ENCODE measurements around the gene KLHDC9. TPM values are rescaled to one million over a fixed set of nuclear protein-coding genes. Genes with fewer than 3 reads are reported as not detected.

Gene KLHDC9
- total RNA-seq, 1 donor from 2014 or later: 3.7 TPM

- H3K4me1 Mint-ChIP-seq (ENCODE audit: unreplicated experiment): no peaks in the 10 kb centered on the region
- no peak for DNase-seq (ENCODE audit: extremely low spot score, unreplicated experiment)
- no peaks in the 10 kb centered on the region for H3K9me3 Mint-ChIP-seq (ENCODE audit: unreplicated experiment)
- peak; percentile 31 for TF ChIP-seq CTCF (IDR thresholded peaks at IDR 0.05)
- H3K36me3 Mint-ChIP-seq (ENCODE audit: unreplicated experiment): no peaks in the 10 kb centered on the region
- H3K27me3 Mint-ChIP-seq (ENCODE audit: unreplicated experiment): peaks cover 4% of the 10 kb centered on the region
- H3K4me3 Mint-ChIP-seq (ENCODE audit: unreplicated experiment): no peak overlapping the region
- no peak overlapping the region for H3K27ac Mint-ChIP-seq (ENCODE audit: unreplicated experiment)
These were observed 26.2 kb upstream of the KLHDC9 start for GRCh38 chr1:161071886-161072371.

- Mint-ChIP-seq H3K27ac (ENCODE audit: unreplicated experiment) (no peak overlapping the region), H3K4me1 (ENCODE audit: unreplicated experiment) (no peaks in the 10 kb centered on the region), H3K9me3 (ENCODE audit: unreplicated experiment) (no peaks in the 10 kb centered on the region), H3K27me3 (ENCODE audit: unreplicated experiment) (no peaks in the 10 kb centered on the region), H3K4me3 (ENCODE audit: unreplicated experiment) (no peak overlapping the region), H3K36me3 (ENCODE audit: unreplicated experiment) (no peaks in the 10 kb centered on the region)
- no peak for DNase-seq (ENCODE audit: extremely low spot score, unreplicated experiment)
- TF ChIP-seq CTCF (IDR thresholded peaks at IDR 0.05): no peak
These were observed 25.3 kb upstream of the KLHDC9 start for GRCh38 chr1:161072751-161073449.

GRCh38 chr1:161073474-161074121 lies 24.6 kb upstream of the KLHDC9 start:
- H3K4me3 Mint-ChIP-seq (ENCODE audit: unreplicated experiment): no peak overlapping the region

GRCh38 chr1:161074676-161075368 lies 23.3 kb upstream of the KLHDC9 start:
- no peaks in the 10 kb centered on the region for H3K36me3 Mint-ChIP-seq (ENCODE audit: unreplicated experiment)
- no peaks in the 10 kb centered on the region for H3K4me1 Mint-ChIP-seq (ENCODE audit: unreplicated experiment)
- no peak overlapping the region for H3K27ac Mint-ChIP-seq (ENCODE audit: unreplicated experiment)

More at GRCh38 chr1:161073474-161074121, 24.6 kb upstream of the KLHDC9 start:
- Mint-ChIP-seq H3K9me3 (ENCODE audit: unreplicated experiment) (no peaks in the 10 kb centered on the region), H3K36me3 (ENCODE audit: unreplicated experiment) (no peaks in the 10 kb centered on the region), H3K4me1 (ENCODE audit: unreplicated experiment) (no peaks in the 10 kb centered on the region), H3K27me3 (ENCODE audit: unreplicated experiment) (no peaks in the 10 kb centered on the region), H3K27ac (ENCODE audit: unreplicated experiment) (no peak overlapping the region)
- TF ChIP-seq CTCF (IDR thresholded peaks at IDR 0.05): no peak
- no peak for DNase-seq (ENCODE audit: extremely low spot score, unreplicated experiment)

More at GRCh38 chr1:161074676-161075368, 23.3 kb upstream of the KLHDC9 start:
- no peaks in the 10 kb centered on the region for H3K9me3 Mint-ChIP-seq (ENCODE audit: unreplicated experiment)
- no peaks in the 10 kb centered on the region for H3K27me3 Mint-ChIP-seq (ENCODE audit: unreplicated experiment)
- TF ChIP-seq CTCF (IDR thresholded peaks at IDR 0.05): no peak
- no peak overlapping the region for H3K4me3 Mint-ChIP-seq (ENCODE audit: unreplicated experiment)
- no peak for DNase-seq (ENCODE audit: extremely low spot score, unreplicated experiment)

Data from osteocyte (in vitro differentiated cells).